HuH-7 (cell line): ENCODE results near the gene PCDHA4.
"Not testable (repeated sequence)": the region's sequence is repeated elsewhere in the genome, so short reads cannot be mapped to it uniquely, and the experiment has no call there.

Experiments used
- DNase-seq: peaks from one replicate; pipeline ENCODE4 v3.0.0; 2011; ENCODE audit warnings: low spot score

PCDHA4 gene

GRCh38 chr5:140806834-140807775 is at the start of gene PCDHA4:
Gene PCDHA4 (plus strand): TSS chr5:140807068.
- peak; percentile 71 for DNase-seq

GRCh38 chr5:140764177-140764973 is 42.5 kb upstream of the PCDHA4 start:
- DNase-seq, result no peak

- no peak for DNase-seq
These were observed 39.4 kb upstream of the PCDHA4 start for GRCh38 chr5:140767444-140767843.

- DNase-seq, result no peak
These were observed 26.4 kb upstream of the PCDHA4 start for GRCh38 chr5:140780512-140780911.

- DNase-seq, result peak; percentile 62
These were observed 20.8 kb upstream of the PCDHA4 start, which contains the start of gene PCDHA1 for GRCh38 chr5:140785905-140786686. Gene PCDHA1 (plus strand): TSS chr5:140786140.

- not testable (repeated sequence) for DNase-seq
These were observed 19.4 kb upstream of the PCDHA4 start for GRCh38 chr5:140787422-140787821.

- not testable (repeated sequence) for DNase-seq
These were observed 18.9 kb upstream of the PCDHA4 start for GRCh38 chr5:140787849-140788504.

GRCh38 chr5:140791089-140791488 is 15.8 kb upstream of the PCDHA4 start:
- no peak for DNase-seq

- DNase-seq, result peak; percentile 86
These were observed 12.1 kb upstream of the PCDHA4 start, which contains the start of gene PCDHA2 for GRCh38 chr5:140794595-140795258. Gene PCDHA2 (plus strand): TSS chr5:140794852.

GRCh38 chr5:140795259-140795641 is 11.6 kb upstream of the PCDHA4 start:
- peak; percentile 96 for DNase-seq

- DNase-seq, result not testable (repeated sequence)
These were observed 10.7 kb upstream of the PCDHA4 start for GRCh38 chr5:140796072-140796717.

GRCh38 chr5:140796718-140797095 is 10.2 kb upstream of the PCDHA4 start:
- no peak for DNase-seq

- no peak for DNase-seq
These were observed 5.9 kb upstream of the PCDHA4 start, which contains the start of gene PCDHA3 for GRCh38 chr5:140800816-140801493. Gene PCDHA3 (plus strand): TSS chr5:140801057.

- no peak for DNase-seq
These were observed 5.4 kb upstream of the PCDHA4 start for GRCh38 chr5:140801494-140801841.

- DNase-seq, result not testable (repeated sequence)
These were observed 4.5 kb upstream of the PCDHA4 start for GRCh38 chr5:140802381-140802780.

GRCh38 chr5:140802781-140803271 is 4.0 kb upstream of the PCDHA4 start:
- DNase-seq, result no peak

GRCh38 chr5:140808241-140808888 is 1.5 kb downstream of the PCDHA4 start:
- not testable (repeated sequence) for DNase-seq

GRCh38 chr5:140808889-140809291 is 2.0 kb downstream of the PCDHA4 start:
- DNase-seq, result no peak
